Uterus (tissue), 2 donors: ENCODE results near the gene IRGC.

ENCODE experiments used
- POLR2A ChIP-seq, 2 donors: fragments of 450-650 bp; IDR thresholded peaks; one replicate each; pipeline ENCODE4 v1.6.1; 2016; ENCODE audit warnings: antibody characterized with exemption in 2 of 2, mild to moderate bottlenecking in 1 of 2, moderate library complexity in 1 of 2
- TF ChIP-seq, protein P1 (sequence below), 4 experiments: fragments of 200-600 bp in 2 of 4; fragments of 450-650 bp in 2 of 4; sonication (generic) in 2 of 4; IDR thresholded peaks; one replicate each; pipeline ENCODE4 v1.5.1; 2016 to 2019; ENCODE audit warnings: antibody characterized with exemption in 4 of 4, mild to moderate bottlenecking in 2 of 4, moderate library complexity in 1 of 4

DNA sequence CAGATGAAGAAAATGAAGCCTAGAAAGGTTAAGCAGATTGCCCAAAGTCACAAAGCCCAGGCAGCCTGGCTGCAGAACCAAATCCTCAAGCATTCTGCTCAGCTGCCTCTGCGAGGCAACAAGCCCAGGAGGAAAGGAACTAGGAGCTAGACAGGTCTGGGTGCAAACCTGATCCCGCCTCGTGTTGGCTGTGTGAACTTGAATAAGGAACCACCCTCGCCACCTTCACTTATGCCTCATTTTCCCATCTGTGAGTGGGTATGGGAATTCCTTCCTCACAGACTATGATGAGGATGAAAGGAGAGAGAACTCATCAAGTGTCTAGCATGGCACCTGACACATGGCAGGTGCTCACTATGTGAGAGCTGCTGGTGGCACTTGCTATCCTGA, 32.3 kb downstream of the IRGC start:
- TF ChIP-seq, protein P1, sequence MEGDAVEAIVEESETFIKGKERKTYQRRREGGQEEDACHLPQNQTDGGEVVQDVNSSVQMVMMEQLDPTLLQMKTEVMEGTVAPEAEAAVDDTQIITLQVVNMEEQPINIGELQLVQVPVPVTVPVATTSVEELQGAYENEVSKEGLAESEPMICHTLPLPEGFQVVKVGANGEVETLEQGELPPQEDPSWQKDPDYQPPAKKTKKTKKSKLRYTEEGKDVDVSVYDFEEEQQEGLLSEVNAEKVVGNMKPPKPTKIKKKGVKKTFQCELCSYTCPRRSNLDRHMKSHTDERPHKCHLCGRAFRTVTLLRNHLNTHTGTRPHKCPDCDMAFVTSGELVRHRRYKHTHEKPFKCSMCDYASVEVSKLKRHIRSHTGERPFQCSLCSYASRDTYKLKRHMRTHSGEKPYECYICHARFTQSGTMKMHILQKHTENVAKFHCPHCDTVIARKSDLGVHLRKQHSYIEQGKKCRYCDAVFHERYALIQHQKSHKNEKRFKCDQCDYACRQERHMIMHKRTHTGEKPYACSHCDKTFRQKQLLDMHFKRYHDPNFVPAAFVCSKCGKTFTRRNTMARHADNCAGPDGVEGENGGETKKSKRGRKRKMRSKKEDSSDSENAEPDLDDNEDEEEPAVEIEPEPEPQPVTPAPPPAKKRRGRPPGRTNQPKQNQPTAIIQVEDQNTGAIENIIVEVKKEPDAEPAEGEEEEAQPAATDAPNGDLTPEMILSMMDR (IDR thresholded peaks at IDR 0.05), result no peak
- TF ChIP-seq POLR2A (IDR thresholded peaks at IDR 0.05), result no peak
